H1 (cell line): ENCODE measurements around the gene VWA3B.

Experiments used
- CTCF ChIP-seq, 3 experiments: IDR thresholded peaks; 1 replicate in 2 of 3; 2 replicates in 1 of 3; pipeline versions ENCODE4 v1.5.1 to v1.6.1; 2011; ENCODE audit warnings: low read length in 3 of 3, mild to moderate bottlenecking in 3 of 3, inconsistent platforms in 2 of 3, low read depth in 1 of 3, moderate library complexity in 1 of 3; ENCODE audit not compliant: insufficient read depth in 1 of 3; ENCODE audit errors: control extremely low read depth in 1 of 3
- EP300 ChIP-seq, 2 experiments: IDR thresholded peaks; 1 replicate in 1 of 2; 2 replicates in 1 of 2; pipeline ENCODE4 v1.6.1; 2011 to 2012; ENCODE audit warnings: low read depth in 2 of 2, low read length in 2 of 2, mild to moderate bottlenecking in 2 of 2, borderline replicate concordance in 1 of 2, inconsistent platforms in 1 of 2, moderate library complexity in 1 of 2
- EZH2 ChIP-seq: fragments of 200-600 bp; sonication (generic); IDR thresholded peaks from 2 replicates; pipeline ENCODE4 v1.7.1; 2012; ENCODE audit warnings: low read depth, mild to moderate bottlenecking, moderate library complexity, low read length, inconsistent platforms; ENCODE audit not compliant: severe bottlenecking
- GABPA ChIP-seq: IDR thresholded peaks from 2 replicates; pipeline ENCODE4 v1.6.1; 2011; ENCODE audit warnings: mild to moderate bottlenecking, low read length, moderate library complexity, borderline replicate concordance; ENCODE audit not compliant: insufficient read depth
- MAX ChIP-seq: IDR thresholded peaks from 2 replicates; pipeline ENCODE4 v1.6.1; 2012; ENCODE audit warnings: inconsistent platforms
- NRF1 ChIP-seq: IDR thresholded peaks from 2 replicates; pipeline ENCODE4 v1.6.1; 2011; ENCODE audit warnings: mild to moderate bottlenecking, low read depth, low read length, improper control_type of control experiment
- POLR2A ChIP-seq, 2 experiments: IDR thresholded peaks; 1 replicate in 1 of 2; 2 replicates in 1 of 2; pipeline ENCODE4 v1.6.1; 2011; ENCODE audit warnings: low read depth in 2 of 2, low read length in 2 of 2, mild to moderate bottlenecking in 2 of 2; ENCODE audit errors: control extremely low read depth in 1 of 2
- RNF2 ChIP-seq: fragments of 200-900, 300-1000 bp; sonication (generic); IDR thresholded peaks from 2 replicates; pipeline ENCODE4 v1.7.1; 2016; ENCODE audit warnings: borderline replicate concordance, low read depth, mild to moderate bottlenecking, antibody characterized with exemption, low read length; ENCODE audit not compliant: poor library complexity, severe bottlenecking; ENCODE audit errors: missing control alignments
- SP1 ChIP-seq: IDR thresholded peaks from 2 replicates; pipeline ENCODE4 v1.6.1; 2011; ENCODE audit warnings: low read depth, low read length
- SUZ12 ChIP-seq: fragments of 200-600 bp; sonication (generic); IDR thresholded peaks from 2 replicates; pipeline ENCODE4 v1.6.1; 2012; ENCODE audit warnings: mild to moderate bottlenecking, inconsistent platforms, low read length, moderate library complexity, mixed read lengths
- TAF1 ChIP-seq: IDR thresholded peaks from 2 replicates; pipeline ENCODE4 v1.6.1; 2011; ENCODE audit warnings: mild to moderate bottlenecking, low read depth, low read length
- USF2 ChIP-seq: IDR thresholded peaks from 2 replicates; pipeline ENCODE4 v1.6.1; 2011; ENCODE audit warnings: low read length, improper control_type of control experiment

GRCh38 chr2:98058191-98058975 is 28.6 kb upstream of the VWA3B start:
- TF ChIP-seq MAX (no peak), NRF1 (no peak), CTCF (IDR thresholded peaks at IDR 0.05; ENCODE audit: control extremely low read depth in 1 of 3, insufficient read depth in 1 of 3, low read depth in 1 of 3, low read length in 3 of 3) (no peak), POLR2A (IDR thresholded peaks at IDR 0.05; ENCODE audit: control extremely low read depth in 1 of 2, low read depth in 2 of 2, low read length in 2 of 2) (no peak), RNF2 (no peak), TAF1 (no peak), SUZ12 (no peak), EZH2 (no peak), GABPA (no peak), USF2 (no peak), SP1 (no peak), EP300 (IDR thresholded peaks at IDR 0.05; ENCODE audit: borderline replicate concordance in 1 of 2, low read depth in 2 of 2, low read length in 2 of 2) (no peak)
